GM13977 (cell line): ENCODE data around the gene CSMD2.
"Not testable (repeated sequence)": the region's sequence is repeated elsewhere in the genome, so short reads cannot be mapped to it uniquely, and the experiment has no call there.

ENCODE experiments used
- DNase-seq: peaks from one replicate; pipeline ENCODE4 v3.0.0; 2012; ENCODE audit warnings: low spot score
- CTCF ChIP-seq: IDR thresholded peaks from 2 replicates; pipeline ENCODE4 v1.5.1; 2012; ENCODE audit warnings: mild to moderate bottlenecking, control low read depth; ENCODE audit not compliant: insufficient read depth; ENCODE audit errors: extremely low read depth, missing control alignments
- in situ Hi-C: fragments of 300-500 bp; cut with MboI; formaldehyde crosslinking; loops from one replicate; pipeline ENCODE4 v1.12.0; 2022; ENCODE audit warnings: low sequenced_read_pairs, low pct_unique_long_range_greater_than_20kb, mixed read lengths, inconsistent platforms; ENCODE audit not compliant: unreplicated experiment

The CSMD2 gene

GRCh38 chr1:34089731-34090130 lies 75.3 kb downstream of the CSMD2 start:
- TF ChIP-seq CTCF: no peak
- in situ Hi-C loops: no loop called here
- DNase-seq: no peak

GRCh38 chr1:34087986-34088385 lies 77.0 kb downstream of the CSMD2 start:
- in situ Hi-C loops: no loop called here
- no peak for DNase-seq
- TF ChIP-seq CTCF: no peak

DNA sequence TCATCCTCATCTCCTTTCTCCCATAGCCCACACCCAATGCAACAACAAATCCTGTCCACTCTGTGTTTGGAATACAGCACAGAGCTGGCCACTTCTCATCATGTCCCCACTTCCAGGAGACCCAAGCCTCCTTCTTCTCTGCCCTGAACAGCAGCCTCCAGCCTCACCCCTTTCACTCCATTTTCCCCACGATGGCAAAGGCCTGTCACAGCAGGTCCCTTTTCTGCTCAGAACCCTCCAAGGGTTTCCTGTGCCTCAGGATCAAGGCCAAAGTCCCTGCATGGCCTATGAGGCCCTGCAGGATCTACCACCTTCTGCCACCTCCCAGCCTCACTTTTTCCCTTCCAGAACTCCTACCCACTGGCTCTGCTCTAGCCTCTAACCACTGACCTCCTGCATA lies 78.5 kb downstream of the CSMD2 start:
- in situ Hi-C loops: no loop called here
- DNase-seq: no peak
- TF ChIP-seq CTCF: no peak

DNA sequence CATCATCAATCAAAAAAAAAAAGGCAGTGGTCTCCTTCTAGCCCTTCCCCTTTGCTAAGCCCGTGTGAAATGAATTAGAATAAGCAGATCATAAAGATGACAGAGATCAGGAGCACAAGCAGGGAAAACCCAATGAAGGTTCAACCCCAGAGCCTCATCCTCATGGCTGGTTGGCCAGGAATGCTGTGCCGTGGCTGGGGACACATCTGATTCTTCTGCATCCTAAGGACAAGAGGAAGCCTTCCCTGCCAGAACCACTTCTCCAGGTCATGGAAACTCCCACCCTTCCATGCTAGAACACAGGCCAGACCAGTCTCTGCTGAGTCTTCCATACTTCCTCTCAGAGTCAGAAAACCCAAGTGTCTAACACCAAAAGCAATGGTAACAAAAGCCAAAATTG lies 81.1 kb downstream of the CSMD2 start:
- no peak for TF ChIP-seq CTCF
- in situ Hi-C loops: no loop called here
- no peak for DNase-seq

GRCh38 chr1:34082085-34082670 lies 82.9 kb downstream of the CSMD2 start:
- DNase-seq, in situ Hi-C loops: not testable (repeated sequence)

DNA sequence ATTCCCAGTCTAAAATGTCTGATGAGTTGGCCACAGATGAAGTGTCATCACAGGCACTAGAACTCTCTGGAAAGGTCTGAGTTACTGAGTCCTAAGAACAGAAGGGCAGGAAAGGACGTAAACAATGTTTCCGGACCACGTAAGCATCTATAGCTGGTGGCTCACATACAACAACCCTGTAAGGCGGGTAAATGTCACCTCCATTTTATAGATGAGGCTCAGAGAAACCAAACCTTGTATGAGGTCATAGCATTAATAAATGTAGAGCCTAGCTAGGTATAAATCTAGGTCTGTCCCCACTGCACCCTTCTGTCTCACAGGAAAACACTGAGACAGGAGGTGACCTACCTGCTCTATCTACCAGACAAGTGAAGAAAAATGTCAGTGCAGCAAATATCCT lies 86.6 kb downstream of the CSMD2 start:
- TF ChIP-seq CTCF: no peak
- in situ Hi-C loops: no loop called here

GRCh38 chr1:34075576-34075975 lies 89.5 kb downstream of the CSMD2 start:
- no peak for TF ChIP-seq CTCF
- DNase-seq: no peak
- in situ Hi-C loops: no loop called here

More for the DNA sequence above, 86.6 kb downstream of the CSMD2 start:
- no peak for DNase-seq
